NB4 (cell line): ENCODE results near the gene SYTL3.

ENCODE experiments used
- POLR2A ChIP-seq: IDR thresholded peaks from 2 replicates; pipeline ENCODE4 v1.6.1; 2011; ENCODE audit warnings: mild to moderate bottlenecking; ENCODE audit not compliant: insufficient read length; ENCODE audit errors: extremely low read depth
- TF ChIP-seq, protein P1 (sequence below): IDR thresholded peaks from 2 replicates; pipeline ENCODE4 v1.6.1; 2011; ENCODE audit warnings: low read depth, low read length
- TF ChIP-seq, protein P2 (sequence below): IDR thresholded peaks from one replicate; pipeline ENCODE4 v1.5.1; 2012; ENCODE audit warnings: low read depth, low read length

DNA sequence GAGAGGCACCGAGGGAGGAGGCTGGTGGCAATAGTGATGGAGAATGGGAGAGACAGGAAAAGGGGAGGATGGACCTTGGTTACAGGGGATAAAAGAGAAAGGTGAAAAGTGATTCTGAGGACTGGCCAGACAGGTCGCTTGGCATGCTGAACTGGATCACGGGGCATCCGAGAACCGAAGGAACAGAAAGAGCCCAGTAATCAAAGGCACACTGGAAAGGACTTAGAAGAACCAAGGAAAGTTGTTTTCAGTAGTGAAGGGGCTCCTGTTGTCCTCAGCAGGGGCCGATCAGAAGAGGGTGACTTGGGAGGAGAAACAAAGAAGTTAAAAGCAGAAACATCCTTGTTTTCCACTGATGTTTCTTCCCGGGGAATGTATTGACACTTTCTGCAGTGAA is 18.9 kb downstream of the SYTL3 start:
- TF ChIP-seq, protein P1, sequence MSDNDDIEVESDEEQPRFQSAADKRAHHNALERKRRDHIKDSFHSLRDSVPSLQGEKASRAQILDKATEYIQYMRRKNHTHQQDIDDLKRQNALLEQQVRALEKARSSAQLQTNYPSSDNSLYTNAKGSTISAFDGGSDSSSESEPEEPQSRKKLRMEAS, result no peak
- no peak for TF ChIP-seq POLR2A
- TF ChIP-seq, protein P2, sequence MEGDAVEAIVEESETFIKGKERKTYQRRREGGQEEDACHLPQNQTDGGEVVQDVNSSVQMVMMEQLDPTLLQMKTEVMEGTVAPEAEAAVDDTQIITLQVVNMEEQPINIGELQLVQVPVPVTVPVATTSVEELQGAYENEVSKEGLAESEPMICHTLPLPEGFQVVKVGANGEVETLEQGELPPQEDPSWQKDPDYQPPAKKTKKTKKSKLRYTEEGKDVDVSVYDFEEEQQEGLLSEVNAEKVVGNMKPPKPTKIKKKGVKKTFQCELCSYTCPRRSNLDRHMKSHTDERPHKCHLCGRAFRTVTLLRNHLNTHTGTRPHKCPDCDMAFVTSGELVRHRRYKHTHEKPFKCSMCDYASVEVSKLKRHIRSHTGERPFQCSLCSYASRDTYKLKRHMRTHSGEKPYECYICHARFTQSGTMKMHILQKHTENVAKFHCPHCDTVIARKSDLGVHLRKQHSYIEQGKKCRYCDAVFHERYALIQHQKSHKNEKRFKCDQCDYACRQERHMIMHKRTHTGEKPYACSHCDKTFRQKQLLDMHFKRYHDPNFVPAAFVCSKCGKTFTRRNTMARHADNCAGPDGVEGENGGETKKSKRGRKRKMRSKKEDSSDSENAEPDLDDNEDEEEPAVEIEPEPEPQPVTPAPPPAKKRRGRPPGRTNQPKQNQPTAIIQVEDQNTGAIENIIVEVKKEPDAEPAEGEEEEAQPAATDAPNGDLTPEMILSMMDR, result no peak
